A549 (cell line): Measurements from ENCODE around the gene KLHL15.

ENCODE experiments used
- BHLHE40 ChIP-seq: IDR thresholded peaks from 2 replicates; pipeline ENCODE4 v1.6.1; 2012; ENCODE audit warnings: low read depth, low read length, inconsistent platforms
- CHD2 ChIP-seq: fragments of 150-350 bp; IDR thresholded peaks from 2 replicates; pipeline ENCODE4 v1.6.1; 2014; ENCODE audit warnings: low read length; ENCODE audit not compliant: partially characterized antibody
- EP300 ChIP-seq, 2 experiments: fragments of >200 bp; sonication (Bioruptor Twin); formaldehyde crosslinking; IDR thresholded peaks; 2 replicates in 1 of 2; 3 replicates in 1 of 2; pipeline ENCODE4 v1.6.1; 2016 to 2017
- PHF8 ChIP-seq: fragments of 200-600 bp; sonication (generic); IDR thresholded peaks from 2 replicates; pipeline ENCODE4 v1.6.1; 2016; ENCODE audit warnings: low read depth, mild to moderate bottlenecking, antibody characterized with exemption, moderate library complexity, borderline replicate concordance
- POLR2A ChIP-seq: IDR thresholded peaks from 2 replicates; pipeline ENCODE4 v1.6.1; 2012; ENCODE audit warnings: mild to moderate bottlenecking, low read length
- TF ChIP-seq, protein P1 (sequence below): fragments of 250-450 bp; sonication (Bioruptor Pico); IDR thresholded peaks from 2 replicates; pipeline ENCODE4 v1.5.0; 2021; ENCODE audit warnings: mild to moderate bottlenecking, moderate library complexity, borderline replicate concordance
- TF ChIP-seq, protein P2 (sequence below): fragments of >200 bp; sonication (Bioruptor Twin); formaldehyde crosslinking; IDR thresholded peaks from 3 replicates; pipeline ENCODE4 v1.5.1; 2016
- TF ChIP-seq, protein P3 (sequence below): IDR thresholded peaks from 2 replicates; pipeline ENCODE4 v1.6.1; 2012
- TF ChIP-seq, protein P4 (sequence below): fragments of 200-600 bp; sonication (generic); IDR thresholded peaks from 2 replicates; pipeline ENCODE4 v1.6.1; 2016; ENCODE audit warnings: antibody characterized with exemption, mild to moderate bottlenecking, moderate library complexity
- TF ChIP-seq, protein P5 (sequence below): IDR thresholded peaks from 2 replicates; pipeline ENCODE4 v1.6.1; 2012; ENCODE audit warnings: low read depth, borderline replicate concordance
- TF ChIP-seq, protein P6 (sequence below): fragments of 450-650 bp; IDR thresholded peaks from 2 replicates; pipeline ENCODE4 v1.6.1; 2014; ENCODE audit warnings: antibody characterized with exemption
- TF ChIP-seq, protein P7 (sequence below): fragments of 150-350 bp; IDR thresholded peaks from 2 replicates; pipeline ENCODE4 v1.6.1; 2014; ENCODE audit warnings: low read depth, mild to moderate bottlenecking, low read length

DNA sequence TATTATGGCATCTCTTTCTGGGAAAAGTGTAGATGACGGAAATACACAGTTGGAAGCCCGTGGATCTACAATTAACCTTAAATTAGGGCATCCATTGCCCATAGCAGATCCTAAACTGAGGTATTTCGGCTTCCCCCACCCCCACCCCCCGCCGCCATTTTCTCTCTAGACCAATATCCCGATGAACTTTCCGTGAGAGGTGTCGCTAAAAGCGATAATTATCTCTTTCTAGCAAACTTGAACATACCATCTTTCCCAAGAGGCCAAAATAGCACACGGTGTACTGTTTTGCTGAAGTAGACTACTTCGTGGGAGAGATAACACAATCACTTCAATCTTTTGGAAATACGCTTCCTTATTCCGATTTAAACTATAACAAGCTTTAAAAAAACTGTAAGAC is 554 bp downstream of the KLHL15 start:
- TF ChIP-seq, protein P1, sequence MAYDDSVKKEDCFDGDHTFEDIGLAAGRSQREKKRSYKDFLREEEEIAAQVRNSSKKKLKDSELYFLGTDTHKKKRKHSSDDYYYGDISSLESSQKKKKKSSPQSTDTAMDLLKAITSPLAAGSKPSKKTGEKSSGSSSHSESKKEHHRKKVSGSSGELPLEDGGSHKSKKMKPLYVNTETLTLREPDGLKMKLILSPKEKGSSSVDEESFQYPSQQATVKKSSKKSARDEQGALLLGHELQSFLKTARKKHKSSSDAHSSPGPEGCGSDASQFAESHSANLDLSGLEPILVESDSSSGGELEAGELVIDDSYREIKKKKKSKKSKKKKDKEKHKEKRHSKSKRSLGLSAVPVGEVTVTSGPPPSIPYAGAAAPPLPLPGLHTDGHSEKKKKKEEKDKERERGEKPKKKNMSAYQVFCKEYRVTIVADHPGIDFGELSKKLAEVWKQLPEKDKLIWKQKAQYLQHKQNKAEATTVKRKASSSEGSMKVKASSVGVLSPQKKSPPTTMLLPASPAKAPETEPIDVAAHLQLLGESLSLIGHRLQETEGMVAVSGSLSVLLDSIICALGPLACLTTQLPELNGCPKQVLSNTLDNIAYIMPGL = no peak
- TF ChIP-seq, protein P2, sequence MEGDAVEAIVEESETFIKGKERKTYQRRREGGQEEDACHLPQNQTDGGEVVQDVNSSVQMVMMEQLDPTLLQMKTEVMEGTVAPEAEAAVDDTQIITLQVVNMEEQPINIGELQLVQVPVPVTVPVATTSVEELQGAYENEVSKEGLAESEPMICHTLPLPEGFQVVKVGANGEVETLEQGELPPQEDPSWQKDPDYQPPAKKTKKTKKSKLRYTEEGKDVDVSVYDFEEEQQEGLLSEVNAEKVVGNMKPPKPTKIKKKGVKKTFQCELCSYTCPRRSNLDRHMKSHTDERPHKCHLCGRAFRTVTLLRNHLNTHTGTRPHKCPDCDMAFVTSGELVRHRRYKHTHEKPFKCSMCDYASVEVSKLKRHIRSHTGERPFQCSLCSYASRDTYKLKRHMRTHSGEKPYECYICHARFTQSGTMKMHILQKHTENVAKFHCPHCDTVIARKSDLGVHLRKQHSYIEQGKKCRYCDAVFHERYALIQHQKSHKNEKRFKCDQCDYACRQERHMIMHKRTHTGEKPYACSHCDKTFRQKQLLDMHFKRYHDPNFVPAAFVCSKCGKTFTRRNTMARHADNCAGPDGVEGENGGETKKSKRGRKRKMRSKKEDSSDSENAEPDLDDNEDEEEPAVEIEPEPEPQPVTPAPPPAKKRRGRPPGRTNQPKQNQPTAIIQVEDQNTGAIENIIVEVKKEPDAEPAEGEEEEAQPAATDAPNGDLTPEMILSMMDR = no peak
- TF ChIP-seq BHLHE40 (no peak), CHD2 (no peak), POLR2A (no peak), EP300 (IDR thresholded peaks at IDR 0.05) (no peak), PHF8 (no peak)
- TF ChIP-seq, protein P3, sequence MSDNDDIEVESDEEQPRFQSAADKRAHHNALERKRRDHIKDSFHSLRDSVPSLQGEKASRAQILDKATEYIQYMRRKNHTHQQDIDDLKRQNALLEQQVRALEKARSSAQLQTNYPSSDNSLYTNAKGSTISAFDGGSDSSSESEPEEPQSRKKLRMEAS = no peak
- TF ChIP-seq, protein P4, sequence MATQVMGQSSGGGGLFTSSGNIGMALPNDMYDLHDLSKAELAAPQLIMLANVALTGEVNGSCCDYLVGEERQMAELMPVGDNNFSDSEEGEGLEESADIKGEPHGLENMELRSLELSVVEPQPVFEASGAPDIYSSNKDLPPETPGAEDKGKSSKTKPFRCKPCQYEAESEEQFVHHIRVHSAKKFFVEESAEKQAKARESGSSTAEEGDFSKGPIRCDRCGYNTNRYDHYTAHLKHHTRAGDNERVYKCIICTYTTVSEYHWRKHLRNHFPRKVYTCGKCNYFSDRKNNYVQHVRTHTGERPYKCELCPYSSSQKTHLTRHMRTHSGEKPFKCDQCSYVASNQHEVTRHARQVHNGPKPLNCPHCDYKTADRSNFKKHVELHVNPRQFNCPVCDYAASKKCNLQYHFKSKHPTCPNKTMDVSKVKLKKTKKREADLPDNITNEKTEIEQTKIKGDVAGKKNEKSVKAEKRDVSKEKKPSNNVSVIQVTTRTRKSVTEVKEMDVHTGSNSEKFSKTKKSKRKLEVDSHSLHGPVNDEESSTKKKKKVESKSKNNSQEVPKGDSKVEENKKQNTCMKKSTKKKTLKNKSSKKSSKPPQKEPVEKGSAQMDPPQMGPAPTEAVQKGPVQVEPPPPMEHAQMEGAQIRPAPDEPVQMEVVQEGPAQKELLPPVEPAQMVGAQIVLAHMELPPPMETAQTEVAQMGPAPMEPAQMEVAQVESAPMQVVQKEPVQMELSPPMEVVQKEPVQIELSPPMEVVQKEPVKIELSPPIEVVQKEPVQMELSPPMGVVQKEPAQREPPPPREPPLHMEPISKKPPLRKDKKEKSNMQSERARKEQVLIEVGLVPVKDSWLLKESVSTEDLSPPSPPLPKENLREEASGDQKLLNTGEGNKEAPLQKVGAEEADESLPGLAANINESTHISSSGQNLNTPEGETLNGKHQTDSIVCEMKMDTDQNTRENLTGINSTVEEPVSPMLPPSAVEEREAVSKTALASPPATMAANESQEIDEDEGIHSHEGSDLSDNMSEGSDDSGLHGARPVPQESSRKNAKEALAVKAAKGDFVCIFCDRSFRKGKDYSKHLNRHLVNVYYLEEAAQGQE = no peak
- TF ChIP-seq, protein P5, sequence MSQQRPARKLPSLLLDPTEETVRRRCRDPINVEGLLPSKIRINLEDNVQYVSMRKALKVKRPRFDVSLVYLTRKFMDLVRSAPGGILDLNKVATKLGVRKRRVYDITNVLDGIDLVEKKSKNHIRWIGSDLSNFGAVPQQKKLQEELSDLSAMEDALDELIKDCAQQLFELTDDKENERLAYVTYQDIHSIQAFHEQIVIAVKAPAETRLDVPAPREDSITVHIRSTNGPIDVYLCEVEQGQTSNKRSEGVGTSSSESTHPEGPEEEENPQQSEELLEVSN = no peak
- TF ChIP-seq, protein P6, sequence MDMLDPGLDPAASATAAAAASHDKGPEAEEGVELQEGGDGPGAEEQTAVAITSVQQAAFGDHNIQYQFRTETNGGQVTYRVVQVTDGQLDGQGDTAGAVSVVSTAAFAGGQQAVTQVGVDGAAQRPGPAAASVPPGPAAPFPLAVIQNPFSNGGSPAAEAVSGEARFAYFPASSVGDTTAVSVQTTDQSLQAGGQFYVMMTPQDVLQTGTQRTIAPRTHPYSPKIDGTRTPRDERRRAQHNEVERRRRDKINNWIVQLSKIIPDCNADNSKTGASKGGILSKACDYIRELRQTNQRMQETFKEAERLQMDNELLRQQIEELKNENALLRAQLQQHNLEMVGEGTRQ = no peak
- TF ChIP-seq, protein P7, sequence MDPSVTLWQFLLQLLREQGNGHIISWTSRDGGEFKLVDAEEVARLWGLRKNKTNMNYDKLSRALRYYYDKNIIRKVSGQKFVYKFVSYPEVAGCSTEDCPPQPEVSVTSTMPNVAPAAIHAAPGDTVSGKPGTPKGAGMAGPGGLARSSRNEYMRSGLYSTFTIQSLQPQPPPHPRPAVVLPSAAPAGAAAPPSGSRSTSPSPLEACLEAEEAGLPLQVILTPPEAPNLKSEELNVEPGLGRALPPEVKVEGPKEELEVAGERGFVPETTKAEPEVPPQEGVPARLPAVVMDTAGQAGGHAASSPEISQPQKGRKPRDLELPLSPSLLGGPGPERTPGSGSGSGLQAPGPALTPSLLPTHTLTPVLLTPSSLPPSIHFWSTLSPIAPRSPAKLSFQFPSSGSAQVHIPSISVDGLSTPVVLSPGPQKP = no peak
